Measurements from ENCODE around the gene ANKRD44.

DNA sequence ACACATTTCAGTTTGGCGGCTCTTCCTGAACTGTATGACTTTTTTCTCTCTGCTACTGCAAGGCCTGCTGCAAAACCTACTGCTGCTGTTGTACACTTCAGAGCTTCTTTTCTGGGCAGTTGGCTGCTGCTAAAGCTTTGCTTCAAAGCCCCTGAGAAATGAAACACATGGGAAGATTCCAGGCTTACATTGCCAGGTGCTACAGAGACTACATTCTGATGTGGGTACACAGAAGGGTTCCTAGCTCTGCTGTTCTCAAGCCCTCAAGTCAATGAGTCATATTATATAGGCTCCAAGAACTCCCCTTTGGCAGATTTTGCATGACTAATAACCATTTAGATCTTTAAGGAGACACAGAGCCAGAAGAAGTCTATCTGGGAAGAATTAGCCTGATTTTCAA, 371.2 kb downstream of the ANKRD44 start:
- TF ChIP-seq POLR2AphosphoS5 (IDR thresholded peaks at IDR 0.05; ENCODE audit: low read depth, low read length) (no peak), REST (IDR thresholded peaks at IDR 0.05; ENCODE audit: insufficient read depth in 1 of 2, low read depth in 2 of 2, low read length in 2 of 2) (no peak), TAF1 (IDR thresholded peaks at IDR 0.05; ENCODE audit: borderline replicate concordance, insufficient read depth, low read length) (no peak)

All from PFSK-1 (cell line).